ENCODE data around the gene ZNF229. TPM values are rescaled to one million over a fixed set of nuclear protein-coding genes. Genes with fewer than 3 reads are reported as not detected.
"Not testable (repeated sequence)": the region's sequence is repeated elsewhere in the genome, so short reads cannot be mapped to it uniquely, and the experiment has no call there.

Gene ZNF229
- total RNA-seq, 1 donor from 2014 or later, result 3.1 TPM

DNA sequence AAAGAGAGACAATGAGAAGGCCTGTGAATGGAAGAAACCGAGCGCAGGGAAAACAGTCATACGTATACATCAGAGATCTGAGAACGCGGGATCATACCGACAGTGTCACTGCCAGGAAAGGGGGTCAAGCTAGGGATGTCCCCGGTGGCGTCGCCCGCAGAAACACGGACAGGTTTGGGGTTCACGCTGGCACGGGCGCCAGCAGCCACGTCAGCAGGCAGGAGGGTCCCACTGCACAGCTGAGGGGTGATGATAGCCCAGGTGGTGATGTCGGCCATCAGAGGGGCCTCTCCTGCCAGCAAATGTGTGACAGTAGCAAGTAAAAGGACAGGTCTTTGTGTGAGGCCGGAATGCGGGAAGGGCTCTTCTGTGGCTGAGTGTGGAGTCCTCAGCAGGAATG lies 3.4 kb upstream of the ZNF229 start:
- H3K4me3 ChIP-seq (ENCODE audit: low read depth, low read length), result no peak overlapping the region
- TF ChIP-seq, protein P1, sequence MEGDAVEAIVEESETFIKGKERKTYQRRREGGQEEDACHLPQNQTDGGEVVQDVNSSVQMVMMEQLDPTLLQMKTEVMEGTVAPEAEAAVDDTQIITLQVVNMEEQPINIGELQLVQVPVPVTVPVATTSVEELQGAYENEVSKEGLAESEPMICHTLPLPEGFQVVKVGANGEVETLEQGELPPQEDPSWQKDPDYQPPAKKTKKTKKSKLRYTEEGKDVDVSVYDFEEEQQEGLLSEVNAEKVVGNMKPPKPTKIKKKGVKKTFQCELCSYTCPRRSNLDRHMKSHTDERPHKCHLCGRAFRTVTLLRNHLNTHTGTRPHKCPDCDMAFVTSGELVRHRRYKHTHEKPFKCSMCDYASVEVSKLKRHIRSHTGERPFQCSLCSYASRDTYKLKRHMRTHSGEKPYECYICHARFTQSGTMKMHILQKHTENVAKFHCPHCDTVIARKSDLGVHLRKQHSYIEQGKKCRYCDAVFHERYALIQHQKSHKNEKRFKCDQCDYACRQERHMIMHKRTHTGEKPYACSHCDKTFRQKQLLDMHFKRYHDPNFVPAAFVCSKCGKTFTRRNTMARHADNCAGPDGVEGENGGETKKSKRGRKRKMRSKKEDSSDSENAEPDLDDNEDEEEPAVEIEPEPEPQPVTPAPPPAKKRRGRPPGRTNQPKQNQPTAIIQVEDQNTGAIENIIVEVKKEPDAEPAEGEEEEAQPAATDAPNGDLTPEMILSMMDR (conservative IDR thresholded peaks at IDR 0.05; ENCODE audit: low read depth, low read length), result no peak
- DNase-seq (ENCODE audit: low read depth), result no peak

DNA sequence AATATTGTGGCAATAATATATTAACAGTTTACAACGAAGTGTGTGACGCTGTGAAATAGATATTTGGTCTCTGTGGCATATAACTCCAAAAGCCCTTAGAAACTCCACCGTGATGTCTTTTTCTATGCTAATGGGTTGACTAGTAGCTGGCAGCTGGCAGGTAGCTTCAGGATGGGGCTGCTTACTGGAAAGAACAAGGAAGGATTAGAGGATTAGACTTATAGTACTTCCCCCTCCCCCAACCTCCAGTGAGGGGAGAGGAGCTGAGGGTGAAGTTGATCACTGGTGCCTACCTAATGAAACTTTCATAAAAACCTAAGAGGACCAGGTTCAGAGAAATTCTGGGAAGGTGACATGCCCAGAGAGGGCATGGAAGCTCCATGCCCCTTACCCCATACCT lies 9.8 kb downstream of the ZNF229 start:
- H3K4me3 ChIP-seq (ENCODE audit: low read depth, low read length), result no peak overlapping the region
- no peak for DNase-seq (ENCODE audit: low read depth)
- TF ChIP-seq, protein P1 (conservative IDR thresholded peaks at IDR 0.05; ENCODE audit: low read depth, low read length), result no peak

DNA sequence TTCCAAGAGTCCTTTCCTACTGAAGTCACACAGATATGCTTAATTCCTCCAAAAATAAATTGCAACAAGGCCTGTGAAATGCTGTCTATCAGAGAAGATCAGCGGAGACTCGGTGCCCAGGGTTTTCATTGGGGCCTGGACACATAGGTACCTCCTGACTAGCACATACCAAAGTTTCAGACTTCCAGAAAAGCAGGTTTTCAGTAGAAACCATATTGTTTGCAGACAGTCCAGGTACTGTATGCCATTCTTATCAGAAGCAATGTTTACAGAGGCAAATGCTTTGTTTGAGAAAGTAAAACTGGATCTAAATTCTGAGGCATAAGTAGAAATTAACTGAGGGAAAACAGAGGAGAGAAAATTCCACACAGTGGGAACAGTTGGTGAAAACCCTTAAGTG lies 12.8 kb downstream of the ZNF229 start:
- H3K4me3 ChIP-seq (ENCODE audit: low read depth, low read length), result no peak overlapping the region
- TF ChIP-seq, protein P1 (conservative IDR thresholded peaks at IDR 0.05; ENCODE audit: low read depth, low read length), result no peak
- DNase-seq (ENCODE audit: low read depth), result no peak

DNA sequence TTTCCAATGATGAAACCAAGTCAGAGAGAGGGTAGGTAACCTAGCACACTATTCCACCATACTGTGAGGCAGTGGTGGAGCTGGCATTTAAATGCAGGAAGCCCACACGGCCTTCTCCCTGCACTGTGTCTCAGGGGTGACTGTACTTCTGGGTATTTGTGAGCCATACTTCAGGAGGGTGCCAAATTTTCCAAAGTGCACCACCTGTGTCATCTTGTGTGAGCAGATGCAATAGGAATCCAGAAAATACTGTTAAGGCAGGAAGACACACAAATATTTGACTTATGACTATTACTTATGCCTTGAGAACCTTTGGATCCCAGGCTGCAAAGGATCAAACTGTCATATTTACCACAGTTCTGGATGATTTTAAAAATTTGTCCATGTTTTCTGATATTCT lies 17.3 kb downstream of the ZNF229 start:
- no peak for DNase-seq (ENCODE audit: low read depth)
- TF ChIP-seq, protein P1 (conservative IDR thresholded peaks at IDR 0.05; ENCODE audit: low read depth, low read length), result no peak
- no peak overlapping the region for H3K4me3 ChIP-seq (ENCODE audit: low read depth, low read length)

DNA sequence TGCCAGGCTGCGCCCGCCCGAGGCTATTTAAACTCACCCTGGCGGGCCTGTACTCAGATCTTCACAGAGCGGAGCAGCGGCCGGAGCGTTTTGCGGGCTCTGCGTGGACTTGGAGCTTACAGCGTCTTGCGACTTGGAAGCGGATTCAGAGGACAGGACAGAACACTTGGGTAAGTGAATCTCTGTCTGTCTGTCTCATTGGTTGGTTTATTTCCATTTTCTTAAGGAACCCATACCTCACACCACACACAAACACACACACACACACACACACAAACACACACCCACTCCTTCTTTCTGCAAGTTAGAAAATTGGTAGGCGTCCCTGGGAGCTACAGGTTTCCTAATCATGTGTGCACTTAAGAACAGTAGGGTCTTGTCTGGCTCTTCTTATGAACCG lies 32.7 kb downstream of the ZNF229 start:
- H3K4me3 ChIP-seq (ENCODE audit: low read depth, low read length); DNase-seq (ENCODE audit: low read depth): not testable (repeated sequence)

DNA sequence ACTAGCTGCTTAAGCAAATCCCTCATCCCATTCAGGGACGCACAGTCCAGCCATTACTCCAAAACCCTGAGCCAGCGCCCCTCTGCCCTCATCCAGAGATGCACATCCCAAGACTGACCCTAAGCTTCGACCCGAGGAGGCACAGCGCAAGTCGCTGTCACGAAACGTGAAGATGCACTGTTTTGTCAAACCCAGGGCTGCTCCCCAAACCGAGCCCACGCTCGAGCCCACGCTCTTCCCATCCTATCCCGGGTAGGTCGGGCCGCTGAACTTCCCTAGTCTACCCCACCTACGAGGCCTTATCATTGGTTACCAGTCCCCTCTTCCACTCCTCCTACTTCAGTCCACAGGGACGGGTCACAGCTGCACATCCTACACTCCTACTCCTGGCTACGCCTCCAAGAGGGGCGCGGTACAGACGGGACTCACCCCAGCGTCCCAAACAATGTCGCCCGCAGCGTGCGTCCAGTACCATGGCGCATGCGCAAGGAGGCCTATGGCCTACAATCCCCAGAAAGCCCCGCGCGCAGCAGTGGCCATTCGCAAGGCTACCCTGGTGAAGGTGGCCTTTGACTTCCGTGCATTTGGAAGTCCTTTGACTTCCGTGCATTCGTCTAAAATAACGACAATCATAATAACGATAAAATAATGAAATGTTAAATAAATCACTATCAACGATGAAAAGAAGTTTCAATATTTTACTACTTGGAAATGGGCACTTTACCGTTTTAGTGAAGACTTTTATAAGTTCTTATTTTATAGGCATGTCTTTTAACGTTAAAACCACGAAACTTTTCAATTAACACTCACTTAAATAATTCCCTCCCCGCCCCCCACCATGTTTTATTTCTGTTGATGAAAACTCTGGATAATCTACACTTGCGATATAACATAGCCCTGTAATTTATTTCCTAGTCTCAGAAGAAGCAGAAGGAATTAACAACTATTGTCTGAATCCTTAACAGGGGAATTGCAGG lies 46.8 kb downstream of the ZNF229 start, which contains the start of gene ZNF285:
Gene ZNF285 (minus strand): TSS at position 470 of the 977 bp plus-strand sequence. CDS start 4,395 bp downstream, outside the sequence.
- H3K4me3 ChIP-seq (ENCODE audit: low read depth, low read length), result peak within 1 kb of the TSS; percentile 88
- TF ChIP-seq, protein P1 (conservative IDR thresholded peaks at IDR 0.05; ENCODE audit: low read depth, low read length), result no peak
- DNase-seq (ENCODE audit: low read depth), result peak; percentile 58

DNA sequence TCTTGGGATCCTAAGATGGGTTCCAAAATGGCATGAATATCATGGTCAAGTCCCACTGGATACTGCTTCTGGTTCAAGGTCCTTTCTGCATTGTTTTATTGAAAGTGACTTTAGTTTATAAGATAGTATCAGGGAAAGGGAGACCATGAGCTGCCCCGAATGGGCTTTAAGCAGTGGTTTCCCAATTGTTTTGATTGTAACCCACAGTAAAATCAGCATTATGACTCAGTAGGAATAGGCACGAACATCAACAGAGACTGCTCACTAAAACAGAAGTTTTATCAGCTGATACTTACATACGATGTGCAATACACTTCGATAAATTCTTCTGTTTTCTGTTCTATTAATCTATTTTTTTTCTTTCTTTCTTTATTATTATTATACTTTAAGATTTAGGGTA lies 59.0 kb downstream of the ZNF229 start:
- not testable (repeated sequence) for H3K4me3 ChIP-seq (ENCODE audit: low read depth, low read length); DNase-seq (ENCODE audit: low read depth)

Other genes with a start within 250 kb of the ZNF229 start
- gene ZNF227, start 235.9 kb downstream of the ZNF229 start, total RNA-seq, result 2.9 and 4.7 TPM in 2 replicates
- 0.14 TPM in 1 of 2 replicates, not detected in the other for gene ZNF233, start 188.6 kb downstream of the ZNF229 start, total RNA-seq
- gene ZNF235, start 143.4 kb downstream of the ZNF229 start, total RNA-seq, result 0.65 and 3.2 TPM in 2 replicates
- gene ZNF112, start 91.8 kb downstream of the ZNF229 start, total RNA-seq, result 2.8 and 3.2 TPM in 2 replicates
- gene ZNF285, start 46.9 kb downstream of the ZNF229 start, total RNA-seq, result 1.5 and 2.7 TPM in 2 replicates
- gene ZNF180, start 52.0 kb upstream of the ZNF229 start, total RNA-seq, result 4.6 and 5.1 TPM in 2 replicates
- gene CEACAM20, start 81.2 kb upstream of the ZNF229 start, total RNA-seq, result not detected in 2 replicates
- gene IGSF23, start 165.1 kb upstream of the ZNF229 start, total RNA-seq, result 0.12 TPM in 1 of 2 replicates, not detected in the other
- 116 and 153 TPM in 2 replicates for gene PVR, start 195.4 kb upstream of the ZNF229 start, total RNA-seq
- gene CEACAM19, start 223.0 kb upstream of the ZNF229 start, total RNA-seq, result 2.7 and 4.6 TPM in 2 replicates